HEK293T (cell line): ENCODE data around the gene TRIM17.
A peak's percentile ranks its signal among the peaks of the same experiment; 100 is the strongest.

Experiments used
- CTCF ChIA-PET: fragments of 350-600 bp; formaldehyde crosslinking; extraction: SDS; loops from one replicate; lab custom pipeline; 2021; ENCODE audit warnings: antibody characterized with exemption, inconsistent platforms; lab: Yijun Ruan, JAX
- POLR2A ChIA-PET: fragments of 350-600 bp; formaldehyde crosslinking; extraction: SDS; loops from one replicate; lab custom pipeline; 2020; ENCODE audit warnings: antibody characterized with exemption, inconsistent platforms; lab: Yijun Ruan, JAX
- DNase-seq: peaks from one replicate; pipeline ENCODE4 v3.0.0; 2012; ENCODE audit warnings: mixed read lengths; ENCODE audit errors: extremely low spot score
- ARNT ChIP-seq: fragments of 450-650 bp; IDR thresholded peaks from 2 replicates; pipeline ENCODE4 v1.6.1; 2017; ENCODE audit warnings: mild to moderate bottlenecking
- BHLHE40 ChIP-seq: fragments of 450-650 bp; IDR thresholded peaks from 2 replicates; pipeline ENCODE4 v1.6.1; 2016; ENCODE audit warnings: mild to moderate bottlenecking, moderate library complexity, borderline replicate concordance
- CTBP1 ChIP-seq: fragments of 450-650 bp; IDR thresholded peaks from 2 replicates; pipeline ENCODE4 v1.6.1; 2016; ENCODE audit warnings: borderline replicate concordance
- ELF4 ChIP-seq: fragments of 450-650 bp; IDR thresholded peaks from 2 replicates; pipeline ENCODE4 v1.6.1; 2017; ENCODE audit warnings: antibody characterized with exemption
- FOXA1 ChIP-seq: fragments of 450-650 bp; IDR thresholded peaks from 2 replicates; pipeline ENCODE4 v1.6.1; 2016; ENCODE audit warnings: mild to moderate bottlenecking
- FOXK2 ChIP-seq: fragments of 450-650 bp; IDR thresholded peaks from 2 replicates; pipeline ENCODE4 v1.6.1; 2016; ENCODE audit warnings: mild to moderate bottlenecking
- FOXM1 ChIP-seq: fragments of 450-650 bp; IDR thresholded peaks from 2 replicates; pipeline ENCODE4 v1.6.1; 2017; ENCODE audit warnings: mild to moderate bottlenecking, borderline replicate concordance
- HDGF ChIP-seq: fragments of 450-650 bp; IDR thresholded peaks from 2 replicates; pipeline ENCODE4 v1.6.1; 2017; ENCODE audit warnings: antibody characterized with exemption, borderline replicate concordance
- L3MBTL2 ChIP-seq: fragments of 450-650 bp; conservative IDR thresholded peaks from 2 replicates; pipeline ENCODE4 v1.6.1; 2016; ENCODE audit warnings: mild to moderate bottlenecking
- LEF1 ChIP-seq: fragments of 450-650 bp; IDR thresholded peaks from 2 replicates; pipeline ENCODE4 v1.6.1; 2017; ENCODE audit warnings: mild to moderate bottlenecking, borderline replicate concordance
- NFRKB ChIP-seq: fragments of 450-650 bp; IDR thresholded peaks from 2 replicates; pipeline ENCODE4 v1.6.1; 2016; ENCODE audit warnings: mild to moderate bottlenecking, moderate library complexity
- SP1 ChIP-seq: fragments of 450-650 bp; IDR thresholded peaks from 2 replicates; pipeline ENCODE4 v1.6.1; 2017
- SUZ12 ChIP-seq: fragments of 450-650 bp; IDR thresholded peaks from 2 replicates; pipeline ENCODE4 v1.6.1; 2016; ENCODE audit warnings: mild to moderate bottlenecking
- TARDBP ChIP-seq: fragments of 450-650 bp; IDR thresholded peaks from 2 replicates; pipeline ENCODE4 v1.6.1; 2016
- ZNF384 ChIP-seq: fragments of 450-650 bp; IDR thresholded peaks from 2 replicates; pipeline ENCODE4 v1.6.1; 2016
- TF ChIP-seq, protein P1 (sequence below): fragments of 450-650 bp; IDR thresholded peaks from 2 replicates; pipeline ENCODE4 v1.6.1; 2016

Gene TRIM17

DNA sequence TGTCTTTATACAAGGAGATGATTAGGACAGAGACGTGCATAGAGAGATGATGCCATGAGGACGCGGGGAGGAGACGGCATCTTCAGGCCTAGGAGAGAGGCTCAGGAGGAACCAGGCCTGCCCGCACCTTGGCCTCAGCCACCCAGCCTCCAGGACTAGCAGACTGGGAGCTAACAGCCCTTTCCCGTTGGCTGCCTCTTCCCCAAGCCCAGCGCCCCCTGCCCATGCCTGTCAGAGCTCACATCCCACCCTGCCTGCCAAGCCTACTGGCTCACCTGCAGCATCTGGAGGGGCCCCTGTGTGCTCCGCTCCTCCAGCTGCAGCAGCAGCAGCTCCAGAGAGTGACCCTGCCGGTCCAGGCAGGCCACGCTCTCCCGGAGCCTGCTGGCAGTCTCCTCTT, 6.0 kb downstream of the TRIM17 start:
- no peak for TF ChIP-seq BHLHE40
- no peak for TF ChIP-seq LEF1
- no peak for TF ChIP-seq FOXM1
- DNase-seq: no peak
- ChIA-PET POLR2A (interaction anchor here (0.8 kb wide), 1 partner anchor 48 kb away, joined by 3 read pairs; a partner anchor contains a TSS), CTCF (no interaction called here)

- TF ChIP-seq SUZ12: no peak
- no peak for TF ChIP-seq L3MBTL2
- no peak for TF ChIP-seq ARNT
- no peak for TF ChIP-seq NFRKB
- no peak for TF ChIP-seq ZNF384
- no peak for TF ChIP-seq FOXA1
- TF ChIP-seq ELF4: no peak
- no peak for TF ChIP-seq TARDBP
- no peak for TF ChIP-seq FOXM1
- TF ChIP-seq FOXK2: no peak
- CTCF ChIA-PET: no interaction called here
- POLR2A ChIA-PET: interaction anchor here (1.1 kb wide), 1 partner anchor 47 kb away, joined by 6 read pairs; a partner anchor contains a TSS
- no peak for DNase-seq
Measured at GRCh38 chr1:228410015-228410414, 6.6 kb downstream of the TRIM17 start.

GRCh38 chr1:228408869-228409805, 7.5 kb downstream of the TRIM17 start:
- no peak for DNase-seq
- POLR2A ChIA-PET: interaction anchor here (1.1 kb wide), 1 partner anchor 48 kb away, joined by 6 read pairs; a partner anchor contains a TSS
- CTCF ChIA-PET: no interaction called here
- TF ChIP-seq TARDBP (no peak), BHLHE40 (no peak), L3MBTL2 (no peak), NFRKB (no peak), CTBP1 (no peak), SUZ12 (no peak), ARNT (no peak), ZNF384 (no peak), ELF4 (no peak), LEF1 (no peak), FOXM1 (no peak), FOXA1 (no peak)
- TF ChIP-seq, protein P1, sequence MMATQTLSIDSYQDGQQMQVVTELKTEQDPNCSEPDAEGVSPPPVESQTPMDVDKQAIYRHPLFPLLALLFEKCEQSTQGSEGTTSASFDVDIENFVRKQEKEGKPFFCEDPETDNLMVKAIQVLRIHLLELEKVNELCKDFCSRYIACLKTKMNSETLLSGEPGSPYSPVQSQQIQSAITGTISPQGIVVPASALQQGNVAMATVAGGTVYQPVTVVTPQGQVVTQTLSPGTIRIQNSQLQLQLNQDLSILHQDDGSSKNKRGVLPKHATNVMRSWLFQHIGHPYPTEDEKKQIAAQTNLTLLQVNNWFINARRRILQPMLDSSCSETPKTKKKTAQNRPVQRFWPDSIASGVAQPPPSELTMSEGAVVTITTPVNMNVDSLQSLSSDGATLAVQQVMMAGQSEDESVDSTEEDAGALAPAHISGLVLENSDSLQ: no peak

DNA sequence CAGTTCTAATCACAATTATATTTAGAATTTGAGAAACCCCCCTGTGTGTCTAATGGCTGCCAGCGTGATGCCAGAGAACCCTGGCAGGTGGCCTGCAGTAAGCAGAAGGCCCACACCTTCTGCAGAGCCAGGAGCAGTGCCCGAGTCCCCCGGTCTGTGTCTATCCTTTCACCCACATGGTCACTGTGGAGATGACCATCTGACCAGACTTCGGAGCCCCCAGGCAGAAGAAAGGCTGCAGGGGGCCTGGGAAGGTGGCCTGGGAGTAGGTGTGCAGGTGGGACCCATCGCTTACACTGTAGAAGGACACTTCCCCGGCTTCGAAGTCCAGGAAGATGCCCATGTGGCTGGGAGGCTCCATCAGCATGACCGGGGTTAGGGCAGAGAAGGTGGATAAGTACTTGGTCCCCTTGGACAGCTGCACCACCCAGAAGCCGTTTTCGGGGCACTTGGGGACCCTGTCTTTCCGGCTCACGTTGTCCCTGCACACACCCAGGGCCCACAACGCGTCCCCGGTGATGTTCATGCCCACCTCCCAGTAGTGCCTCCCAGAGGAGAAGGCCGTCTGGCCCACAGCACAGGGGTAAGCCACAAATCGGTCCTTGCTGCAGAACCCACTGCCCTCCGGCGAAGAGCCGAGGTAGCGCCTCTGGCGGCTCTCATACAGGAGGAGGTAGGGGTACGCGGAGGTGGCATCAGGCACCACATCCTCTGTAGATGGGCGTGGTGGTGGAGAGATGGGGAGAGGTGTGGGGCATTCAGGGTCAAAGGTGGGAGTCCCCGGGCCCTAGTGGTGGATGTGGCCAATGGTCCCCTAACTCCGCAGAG, 8.4 kb downstream of the TRIM17 start:
- no peak for DNase-seq
- no peak for TF ChIP-seq SP1
- no peak for TF ChIP-seq FOXA1
- no peak for TF ChIP-seq TARDBP
- TF ChIP-seq ZNF384: no peak
- TF ChIP-seq BHLHE40: no peak
- no peak for TF ChIP-seq FOXM1
- TF ChIP-seq ARNT: no peak
- no peak for TF ChIP-seq L3MBTL2
- no peak for TF ChIP-seq HDGF
- TF ChIP-seq NFRKB: no peak
- TF ChIP-seq SUZ12: no peak
- TF ChIP-seq ELF4: no peak
- ChIA-PET POLR2A (no interaction called here), CTCF (no interaction called here)

DNA sequence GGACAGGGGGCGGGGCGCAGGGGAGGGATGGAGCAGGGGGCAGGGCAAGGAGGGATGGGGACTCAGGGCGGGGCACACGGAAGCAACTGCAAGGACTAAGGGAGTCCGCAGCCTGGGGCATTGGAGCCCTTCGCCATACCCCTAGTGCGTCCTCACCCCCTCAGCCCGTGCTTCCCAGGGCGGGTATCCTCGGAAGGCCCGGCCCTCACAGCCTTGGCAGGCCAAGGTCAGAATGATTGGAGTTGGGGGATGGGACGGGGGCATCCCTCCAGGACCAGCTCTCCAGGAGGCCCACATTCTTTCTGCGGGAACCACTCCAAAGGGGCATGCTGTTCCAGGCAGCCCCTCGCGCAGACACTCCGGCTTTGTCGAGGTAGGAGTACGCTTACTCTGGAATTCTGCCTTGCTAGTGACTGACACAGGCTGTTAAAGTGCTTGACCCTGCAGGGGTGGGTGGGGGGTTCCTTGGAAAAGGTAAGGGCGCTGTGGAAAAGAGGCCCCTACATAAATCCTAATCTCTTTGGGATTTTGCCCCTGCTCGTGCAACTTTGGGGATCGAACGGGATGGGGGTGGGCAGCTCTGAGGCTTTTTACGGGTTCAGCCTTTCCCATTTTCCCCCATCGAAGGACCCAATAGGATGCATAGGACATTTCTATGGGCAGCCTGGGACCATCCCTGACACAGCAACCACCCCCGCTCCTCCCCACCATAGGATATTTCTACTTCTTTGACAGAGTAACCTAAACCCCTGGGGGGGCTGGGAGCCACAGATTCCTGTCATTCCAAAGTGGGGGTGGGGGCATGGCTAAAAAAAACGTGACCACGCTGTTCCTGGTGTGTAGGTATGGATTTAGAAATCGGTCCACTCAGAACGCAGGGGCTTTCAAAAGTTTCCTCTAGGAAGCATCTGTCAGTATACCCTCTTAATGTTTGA, 9.3 kb downstream of the TRIM17 start:
- CTCF ChIA-PET: no interaction called here
- no peak for TF ChIP-seq FOXK2
- TF ChIP-seq CTBP1: no peak
- 0 out of 2 replicates have a peak, but pooled peaks have one; percentile 35 for TF ChIP-seq L3MBTL2
- TF ChIP-seq FOXM1: no peak
- TF ChIP-seq ARNT: no peak
- TF ChIP-seq SUZ12: no peak
- DNase-seq: no peak
- POLR2A ChIA-PET: interaction anchor here (1.0 to 3.7 kb wide), 7 partner anchors 8 to 57 kb away, joined by 3 to 33 read pairs (median 3); a partner anchor contains a TSS

- no peak for DNase-seq
- POLR2A ChIA-PET: interaction anchor here (1.2 to 3.7 kb wide), 7 partner anchors 8 to 323 kb away, joined by 3 to 33 read pairs (median 3); partner anchors contain the start of gene ARF1
- CTCF ChIA-PET: no interaction called here
- no peak for TF ChIP-seq SP1
- TF ChIP-seq CTBP1: no peak
- no peak for TF ChIP-seq SUZ12
- TF ChIP-seq BHLHE40: no peak
- TF ChIP-seq ELF4: no peak
- no peak for TF ChIP-seq ZNF384
- TF ChIP-seq NFRKB: no peak
- no peak for TF ChIP-seq TARDBP
- no peak for TF ChIP-seq L3MBTL2
- TF ChIP-seq FOXA1: no peak
- TF ChIP-seq, protein P1: no peak
- no peak for TF ChIP-seq LEF1
- TF ChIP-seq FOXK2: no peak
- no peak for TF ChIP-seq FOXM1
- no peak for TF ChIP-seq HDGF
- no peak for TF ChIP-seq ARNT
Measured at GRCh38 chr1:228405979-228406228, 10.8 kb downstream of the TRIM17 start.
